Endothelial cell (in vitro differentiated cells): ENCODE measurements around the gene TMEM271. TPM values are rescaled to one million over a fixed set of nuclear protein-coding genes. Genes with fewer than 3 reads are reported as not detected.

Experiments used
- DNase-seq: peaks from one replicate; pipeline ENCODE4 v3.0.0; 2021; ENCODE audit warnings: low spot score
- H3K27ac Mint-ChIP-seq: one replicate; pipeline ENCODE4 v1.8.0; 2021; ENCODE audit warnings: mixed read lengths, inconsistent platforms; ENCODE audit not compliant: unreplicated experiment
- H3K27me3 Mint-ChIP-seq: one replicate; pipeline ENCODE4 v1.8.0; 2021; ENCODE audit warnings: mild to moderate bottlenecking, moderate library complexity, mixed read lengths, inconsistent platforms; ENCODE audit not compliant: unreplicated experiment
- H3K36me3 Mint-ChIP-seq: one replicate; pipeline ENCODE4 v1.8.0; 2021; ENCODE audit warnings: mild to moderate bottlenecking, low read depth, mixed read lengths, inconsistent platforms; ENCODE audit not compliant: unreplicated experiment
- H3K4me1 Mint-ChIP-seq: one replicate; pipeline ENCODE4 v1.8.0; 2021; ENCODE audit warnings: mild to moderate bottlenecking, mixed read lengths, inconsistent platforms; ENCODE audit not compliant: unreplicated experiment
- H3K4me3 Mint-ChIP-seq: one replicate; pipeline ENCODE4 v1.8.0; 2021; ENCODE audit warnings: mild to moderate bottlenecking, mixed read lengths, inconsistent platforms; ENCODE audit not compliant: unreplicated experiment
- H3K9me3 Mint-ChIP-seq: one replicate; pipeline ENCODE4 v1.8.0; 2021; ENCODE audit warnings: mixed read lengths, inconsistent platforms; ENCODE audit not compliant: unreplicated experiment
- total RNA-seq: library from RNA; stranded (reverse); fragmentation: NEBNext Ultra II Directional; extraction: Animal tissue kit (Norgen Biotek cat#: 25700); gene quantifications from one replicate; pipeline ENCODE4 v1.2.1, GENCODE V29; 2021; ENCODE audit not compliant: unreplicated experiment
- TF ChIP-seq, protein P1 (sequence below): fragments of 200-600 bp; sonication (generic); IDR thresholded peaks from one replicate; pipeline ENCODE4 v1.5.0; 2021; ENCODE audit warnings: antibody characterized with exemption; ENCODE audit not compliant: unreplicated experiment

Gene TMEM271
- total RNA-seq, 1 donor from 2014 or later, result not detected

DNA sequence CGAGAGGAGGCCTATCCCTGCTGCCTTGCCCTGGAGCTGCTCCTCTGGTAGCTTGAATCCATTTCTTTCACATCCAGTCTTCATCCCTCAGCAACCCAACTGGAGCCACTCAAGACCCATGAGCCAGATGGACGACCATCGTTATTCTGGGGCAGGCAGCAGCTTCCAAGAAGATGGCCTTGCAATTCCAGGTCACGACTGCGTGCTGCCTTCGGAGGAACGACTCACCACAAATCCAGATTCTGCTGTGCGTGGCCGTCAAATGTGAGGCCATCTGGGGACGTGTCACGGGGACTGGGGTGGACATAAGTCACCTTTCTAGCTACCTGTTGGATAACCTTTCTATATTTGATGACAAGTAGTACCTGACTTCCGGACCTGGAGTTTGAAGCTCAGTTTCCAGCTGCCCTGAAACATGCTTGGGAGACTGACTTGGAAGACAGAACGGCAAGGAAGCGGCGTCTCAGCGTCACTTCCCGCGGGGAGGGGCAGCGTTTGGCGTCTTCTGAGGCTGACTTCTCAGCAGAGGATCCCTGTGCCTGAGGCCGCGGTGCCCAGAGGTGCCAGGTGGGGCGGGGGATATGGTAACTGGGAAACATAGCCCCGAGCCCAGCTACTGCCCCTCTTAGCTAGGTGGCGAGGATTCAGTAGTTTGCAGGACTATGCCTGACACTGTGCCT lies 11.7 kb upstream of the TMEM271 start:
- H3K27me3 Mint-ChIP-seq, result no peaks in the 10 kb centered on the region
- H3K4me1 Mint-ChIP-seq, result no peaks in the 10 kb centered on the region
- no peak overlapping the region for H3K27ac Mint-ChIP-seq
- TF ChIP-seq, protein P1, sequence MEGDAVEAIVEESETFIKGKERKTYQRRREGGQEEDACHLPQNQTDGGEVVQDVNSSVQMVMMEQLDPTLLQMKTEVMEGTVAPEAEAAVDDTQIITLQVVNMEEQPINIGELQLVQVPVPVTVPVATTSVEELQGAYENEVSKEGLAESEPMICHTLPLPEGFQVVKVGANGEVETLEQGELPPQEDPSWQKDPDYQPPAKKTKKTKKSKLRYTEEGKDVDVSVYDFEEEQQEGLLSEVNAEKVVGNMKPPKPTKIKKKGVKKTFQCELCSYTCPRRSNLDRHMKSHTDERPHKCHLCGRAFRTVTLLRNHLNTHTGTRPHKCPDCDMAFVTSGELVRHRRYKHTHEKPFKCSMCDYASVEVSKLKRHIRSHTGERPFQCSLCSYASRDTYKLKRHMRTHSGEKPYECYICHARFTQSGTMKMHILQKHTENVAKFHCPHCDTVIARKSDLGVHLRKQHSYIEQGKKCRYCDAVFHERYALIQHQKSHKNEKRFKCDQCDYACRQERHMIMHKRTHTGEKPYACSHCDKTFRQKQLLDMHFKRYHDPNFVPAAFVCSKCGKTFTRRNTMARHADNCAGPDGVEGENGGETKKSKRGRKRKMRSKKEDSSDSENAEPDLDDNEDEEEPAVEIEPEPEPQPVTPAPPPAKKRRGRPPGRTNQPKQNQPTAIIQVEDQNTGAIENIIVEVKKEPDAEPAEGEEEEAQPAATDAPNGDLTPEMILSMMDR, result no peak
- no peaks in the 10 kb centered on the region for H3K36me3 Mint-ChIP-seq
- H3K4me3 Mint-ChIP-seq, result no peak overlapping the region
- H3K9me3 Mint-ChIP-seq, result no peaks in the 10 kb centered on the region
- DNase-seq, result no peak

DNA sequence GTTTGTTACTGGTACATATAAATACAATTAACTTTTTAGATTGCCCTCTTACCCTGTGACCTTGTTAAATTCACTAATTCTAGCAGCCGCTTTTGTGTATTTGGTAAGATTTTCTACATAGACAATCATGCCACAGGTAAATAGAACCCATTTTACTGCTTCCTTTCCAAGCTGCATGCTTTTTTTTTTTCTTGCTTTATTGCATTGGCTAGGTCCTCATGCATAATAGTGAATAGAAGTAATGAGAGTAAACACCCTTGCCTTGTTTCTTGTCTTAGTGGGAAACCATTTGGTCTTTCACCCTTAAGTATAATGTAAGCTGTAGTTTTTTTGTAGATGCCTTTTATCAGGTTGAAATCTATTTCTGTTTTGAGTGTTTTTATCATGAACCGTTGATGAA lies 7.7 kb upstream of the TMEM271 start:
- no peaks in the 10 kb centered on the region for H3K9me3 Mint-ChIP-seq
- DNase-seq, result no peak

GRCh38 chr4:581753-582361 lies 5.8 kb upstream of the TMEM271 start:
- peaks cover 19% of the 10 kb centered on the region for H3K27me3 Mint-ChIP-seq
- no peak overlapping the region for H3K4me3 Mint-ChIP-seq
- no peaks in the 10 kb centered on the region for H3K36me3 Mint-ChIP-seq
- no peaks in the 10 kb centered on the region for H3K9me3 Mint-ChIP-seq
- DNase-seq, result no peak
- TF ChIP-seq, protein P1, result no peak
- H3K27ac Mint-ChIP-seq, result no peak overlapping the region
- H3K4me1 Mint-ChIP-seq, result peaks cover 10% of the 10 kb centered on the region

More for the DNA sequence above, 7.7 kb upstream of the TMEM271 start:
- no peak overlapping the region for H3K4me3 Mint-ChIP-seq
- TF ChIP-seq, protein P1, result no peak
- H3K36me3 Mint-ChIP-seq, result no peaks in the 10 kb centered on the region
- H3K27ac Mint-ChIP-seq, result no peak overlapping the region
- no peaks in the 10 kb centered on the region for H3K4me1 Mint-ChIP-seq
- peaks cover 6% of the 10 kb centered on the region for H3K27me3 Mint-ChIP-seq

GRCh38 chr4:581181-581580 lies 5.1 kb upstream of the TMEM271 start:
- H3K27me3 Mint-ChIP-seq, result peaks cover 19% of the 10 kb centered on the region
- no peak overlapping the region for H3K27ac Mint-ChIP-seq
- no peaks in the 10 kb centered on the region for H3K36me3 Mint-ChIP-seq
- no peak overlapping the region for H3K4me3 Mint-ChIP-seq
- DNase-seq, result no peak
- no peaks in the 10 kb centered on the region for H3K9me3 Mint-ChIP-seq
- H3K4me1 Mint-ChIP-seq, result peaks cover 11% of the 10 kb centered on the region
- TF ChIP-seq, protein P1, result no peak

DNA sequence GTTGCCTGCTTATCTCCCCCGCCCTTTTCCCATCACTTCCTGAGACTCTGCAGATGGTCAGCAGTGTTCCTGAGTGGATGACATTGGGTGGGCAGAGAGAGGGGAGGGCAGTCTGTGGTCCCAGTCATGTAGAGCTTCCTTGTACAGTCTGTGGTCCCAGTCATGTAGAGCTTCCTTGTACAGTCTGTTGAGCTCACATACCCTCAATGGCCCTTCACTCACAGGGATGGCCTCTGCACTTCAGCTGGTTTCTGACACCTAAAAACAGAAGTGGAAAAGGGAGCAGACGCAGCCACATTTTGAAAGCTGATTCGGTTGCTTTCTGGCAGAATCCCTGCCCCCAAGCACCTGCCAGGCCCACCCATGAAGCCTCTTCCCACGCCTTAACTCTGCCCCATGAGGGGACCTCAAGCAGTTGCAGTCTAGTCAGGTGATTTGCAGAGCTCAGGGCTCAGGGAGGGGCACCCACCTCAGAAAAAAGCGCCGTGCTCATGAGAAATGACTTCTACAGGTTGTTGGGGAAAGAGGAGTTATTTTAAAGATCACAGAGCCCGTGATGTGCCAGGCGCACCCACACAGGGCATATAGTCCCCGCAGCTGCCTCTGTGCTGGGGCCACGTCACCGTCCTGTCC lies 3.6 kb upstream of the TMEM271 start:
- TF ChIP-seq, protein P1, result no peak
- H3K4me3 Mint-ChIP-seq, result no peak overlapping the region
- H3K4me1 Mint-ChIP-seq, result peaks cover 11% of the 10 kb centered on the region
- H3K36me3 Mint-ChIP-seq, result no peaks in the 10 kb centered on the region
- DNase-seq, result no peak
- no peaks in the 10 kb centered on the region for H3K9me3 Mint-ChIP-seq
- H3K27ac Mint-ChIP-seq, result no peak overlapping the region
- H3K27me3 Mint-ChIP-seq, result peaks cover 19% of the 10 kb centered on the region
